GM20431 (cell line): ENCODE results near the gene IFI30.
"Not testable (repeated sequence)": the region's sequence is repeated elsewhere in the genome, so short reads cannot be mapped to it uniquely, and the experiment has no call there.

Source experiments
- in situ Hi-C: fragments of 300-500 bp; cut with MseI, MboI; formaldehyde crosslinking; loops from one replicate; pipeline ENCODE4 v1.15.0; 2020; ENCODE audit warnings: low sequenced_read_pairs; ENCODE audit not compliant: unreplicated experiment

The IFI30 gene

DNA sequence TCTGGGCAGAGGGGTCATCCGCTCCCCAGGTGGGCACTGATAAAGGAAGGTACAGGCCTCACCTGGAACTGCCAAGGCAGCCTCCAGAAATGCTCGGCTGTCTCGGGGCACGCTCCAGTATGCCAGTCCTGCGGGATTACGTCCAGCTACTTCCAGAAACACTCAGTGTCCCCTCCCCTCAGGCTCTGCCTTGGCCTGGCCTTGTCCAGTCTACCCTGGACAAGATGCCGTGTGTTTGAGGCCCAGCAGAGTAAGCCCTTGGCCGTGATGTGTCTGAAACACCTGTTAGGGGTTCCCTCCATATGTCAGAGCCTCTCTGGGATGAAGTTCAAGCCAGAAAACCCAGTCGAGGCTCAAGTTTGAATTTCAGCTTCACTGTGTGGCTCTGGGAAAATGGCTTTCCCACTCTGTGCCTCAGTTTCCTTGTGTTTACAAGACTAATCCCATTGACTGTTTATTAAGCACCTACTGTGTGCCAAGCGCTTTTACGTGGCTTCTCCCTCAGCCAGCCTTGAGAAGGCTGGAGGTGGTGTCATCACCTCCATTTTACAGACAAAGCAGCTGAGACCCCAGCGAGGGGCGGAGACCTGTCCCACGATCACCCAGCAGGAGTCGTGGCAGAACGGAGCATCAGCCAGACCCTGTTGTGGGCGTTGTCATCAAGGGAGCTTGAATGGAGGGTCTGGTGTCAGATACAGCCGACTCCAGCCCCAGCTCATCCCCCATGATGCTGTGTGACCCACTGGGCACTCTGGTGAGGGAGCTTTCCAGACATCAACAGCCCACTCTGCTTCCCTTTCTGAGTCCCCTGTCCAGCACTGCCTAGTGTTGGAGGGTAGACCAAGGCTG, 22.6 kb upstream of the IFI30 start:
- in situ Hi-C loops = no loop called here

GRCh38 chr19:18152442-18152816, 21.2 kb upstream of the IFI30 start:
- in situ Hi-C loops = no loop called here

GRCh38 chr19:18152817-18153555, 20.6 kb upstream of the IFI30 start, which contains the start of gene PIK3R2:
TSS of gene PIK3R2 (plus strand) at chr19:18153163. CDS start at chr19:18155880, 2,717 bp downstream.
- in situ Hi-C loops = no loop called here

GRCh38 chr19:18153556-18154134, 20.0 kb upstream of the IFI30 start:
- in situ Hi-C loops = no loop called here

DNA sequence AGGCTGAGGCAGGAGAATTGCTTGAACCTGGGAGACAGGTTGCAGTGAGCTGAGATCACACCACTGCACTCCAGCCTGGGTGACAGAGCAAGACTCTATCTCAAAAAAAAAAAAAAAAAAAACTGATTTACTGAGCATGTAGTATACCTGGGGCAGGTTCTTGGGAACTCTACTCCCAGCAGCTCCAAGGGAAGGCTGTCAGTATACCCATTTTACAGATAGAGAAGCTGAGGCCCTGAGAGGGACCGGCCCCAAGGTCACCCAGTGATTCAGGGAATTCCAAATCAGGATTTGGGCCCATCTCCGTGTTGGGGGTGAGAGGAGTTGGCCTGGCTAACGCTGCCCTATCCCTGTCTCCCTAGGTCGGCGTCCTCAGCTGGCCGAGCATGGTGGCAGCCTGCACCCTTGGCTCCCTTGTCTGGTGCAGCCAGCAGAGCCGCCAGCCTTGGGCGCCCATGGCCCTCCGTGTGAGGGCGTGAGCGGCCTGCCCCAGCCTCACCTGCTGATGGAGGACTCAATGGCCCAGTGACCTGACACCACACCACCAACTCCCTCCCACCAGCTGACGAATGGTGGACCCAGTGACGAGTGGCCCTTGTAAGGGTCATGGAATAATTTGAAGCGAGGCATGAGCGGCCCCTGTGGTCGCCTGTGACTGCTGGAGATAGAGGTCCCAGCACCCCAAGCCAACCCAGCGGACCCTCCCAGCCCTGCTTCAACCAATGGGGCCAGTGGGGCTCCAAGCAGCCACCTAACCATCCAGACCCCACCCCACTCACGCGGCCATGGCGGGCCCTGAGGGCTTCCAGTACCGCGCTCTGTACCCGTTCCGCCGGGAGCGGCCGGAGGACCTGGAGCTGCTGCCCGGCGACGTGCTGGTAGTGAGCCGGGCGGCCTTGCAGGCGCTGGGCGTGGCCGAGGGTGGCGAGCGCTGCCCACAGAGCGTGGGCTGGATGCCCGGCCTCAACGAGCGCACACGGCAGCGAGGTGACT, 18.2 kb upstream of the IFI30 start:
- in situ Hi-C loops = no loop called here

DNA sequence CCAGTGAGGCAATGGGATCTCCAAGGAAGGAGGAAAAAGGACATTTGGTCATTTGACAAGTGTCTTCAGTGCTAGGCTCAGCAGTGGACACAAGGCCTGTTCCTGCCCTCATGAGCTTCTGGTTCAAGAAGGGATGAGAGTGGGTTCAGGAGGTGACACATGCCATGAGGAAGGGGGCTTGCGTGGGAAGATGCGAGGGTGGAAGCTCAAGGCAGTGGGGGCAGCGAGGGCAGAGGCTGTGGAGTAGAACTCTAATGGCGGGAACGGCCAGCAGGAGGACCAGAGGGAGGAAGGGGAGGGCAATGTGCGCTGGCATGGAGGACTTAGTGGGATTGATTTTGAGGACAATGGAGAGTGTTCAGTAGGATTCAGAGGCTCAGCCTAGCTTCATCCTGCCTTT, 17.3 kb upstream of the IFI30 start:
- in situ Hi-C loops = no loop called here

- in situ Hi-C loops = no loop called here
These were observed 16.7 kb upstream of the IFI30 start for GRCh38 chr19:18156841-18157464.

DNA sequence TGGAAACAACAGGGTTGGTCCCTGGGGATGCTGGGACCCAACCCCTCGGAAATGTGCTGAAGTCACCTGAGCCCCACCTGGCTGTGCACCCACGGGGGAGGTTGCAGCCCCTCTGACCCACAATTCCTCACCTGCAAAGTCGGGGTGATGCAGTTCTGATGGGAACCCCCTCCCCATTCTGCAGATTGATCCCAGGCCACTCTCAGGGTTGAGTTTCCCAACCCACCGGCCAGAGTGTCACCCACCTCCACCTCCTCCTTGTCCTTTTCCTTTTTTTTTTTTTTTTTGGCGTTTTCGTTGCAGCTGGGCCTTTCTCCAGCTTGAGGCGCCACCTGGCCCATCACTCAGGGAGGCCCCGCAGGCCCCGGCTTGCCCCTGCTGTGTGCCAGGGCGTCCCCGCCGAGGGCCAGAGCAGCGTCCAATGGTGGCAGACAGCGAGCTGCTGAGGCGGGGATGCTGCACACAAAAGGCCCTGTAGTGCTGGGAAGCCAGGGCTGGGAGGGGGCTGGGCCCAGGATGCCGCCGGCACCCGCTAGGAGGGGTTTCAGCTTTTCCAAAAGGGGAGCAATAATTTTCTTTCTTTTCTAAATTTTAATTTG, 16.0 kb upstream of the IFI30 start:
- in situ Hi-C loops = no loop called here

GRCh38 chr19:18158467-18158866, 15.1 kb upstream of the IFI30 start:
- in situ Hi-C loops = no loop called here

- in situ Hi-C loops = not testable (repeated sequence)
These were observed 14.5 kb upstream of the IFI30 start for GRCh38 chr19:18159059-18159616.

GRCh38 chr19:18159810-18160209, 13.8 kb upstream of the IFI30 start:
- in situ Hi-C loops = no loop called here

DNA sequence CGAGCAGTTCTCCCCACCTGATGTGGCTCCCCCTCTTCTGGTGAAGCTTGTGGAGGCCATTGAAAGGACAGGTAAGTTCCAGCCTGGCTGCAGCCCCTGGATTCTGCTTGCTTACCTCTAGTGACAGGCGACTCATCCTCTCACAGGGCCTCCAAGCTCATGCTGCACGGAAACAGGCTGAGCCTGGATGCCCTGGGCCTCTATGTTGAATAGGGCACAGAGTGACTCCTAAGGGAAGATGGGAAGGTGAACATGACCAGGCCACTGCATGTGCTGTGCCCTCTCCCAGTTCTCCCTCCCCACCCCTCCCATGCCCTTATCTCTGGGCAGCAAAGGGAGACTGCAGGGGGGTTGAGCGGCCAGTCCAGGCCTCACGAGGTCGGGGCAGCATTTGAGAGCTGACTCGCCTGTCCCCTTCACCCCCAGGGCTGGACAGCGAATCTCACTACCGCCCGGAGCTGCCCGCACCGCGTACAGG, 13.1 kb upstream of the IFI30 start:
- in situ Hi-C loops = no loop called here

DNA sequence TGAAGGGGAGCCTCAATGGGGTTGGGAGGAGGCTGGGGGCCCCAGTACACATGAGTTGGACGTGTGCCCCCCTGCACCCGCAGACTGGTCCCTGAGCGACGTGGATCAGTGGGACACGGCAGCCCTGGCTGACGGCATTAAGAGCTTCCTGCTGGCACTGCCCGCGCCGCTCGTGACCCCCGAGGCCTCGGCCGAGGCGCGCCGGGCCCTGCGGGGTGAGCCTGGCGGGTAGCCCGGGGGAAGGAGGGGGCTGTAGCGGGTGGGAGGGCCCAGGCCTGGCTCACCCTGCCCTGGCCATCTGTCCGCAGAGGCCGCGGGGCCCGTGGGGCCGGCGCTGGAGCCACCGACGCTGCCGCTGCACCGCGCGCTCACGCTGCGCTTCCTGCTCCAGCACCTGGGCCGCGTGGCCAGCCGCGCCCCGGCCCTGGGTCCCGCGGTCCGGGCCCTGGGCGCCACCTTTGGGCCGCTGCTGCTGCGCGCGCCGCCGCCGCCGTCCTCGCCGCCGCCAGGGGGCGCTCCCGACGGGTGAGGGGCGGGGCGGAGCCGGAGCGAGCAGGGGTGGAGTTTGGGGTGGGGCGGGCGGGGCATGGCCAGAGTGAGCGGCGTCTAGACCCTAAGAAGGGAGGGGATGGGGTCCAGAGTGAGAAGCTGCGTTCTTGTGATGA, 12.5 kb upstream of the IFI30 start:
- in situ Hi-C loops = no loop called here

- in situ Hi-C loops = no loop called here
These were observed 12.0 kb upstream of the IFI30 start for GRCh38 chr19:18161636-18162002.

- in situ Hi-C loops = no loop called here
These were observed 9.5 kb upstream of the IFI30 start for GRCh38 chr19:18164072-18164471.

- in situ Hi-C loops = no loop called here
These were observed 7.6 kb upstream of the IFI30 start for GRCh38 chr19:18165794-18166544.

DNA sequence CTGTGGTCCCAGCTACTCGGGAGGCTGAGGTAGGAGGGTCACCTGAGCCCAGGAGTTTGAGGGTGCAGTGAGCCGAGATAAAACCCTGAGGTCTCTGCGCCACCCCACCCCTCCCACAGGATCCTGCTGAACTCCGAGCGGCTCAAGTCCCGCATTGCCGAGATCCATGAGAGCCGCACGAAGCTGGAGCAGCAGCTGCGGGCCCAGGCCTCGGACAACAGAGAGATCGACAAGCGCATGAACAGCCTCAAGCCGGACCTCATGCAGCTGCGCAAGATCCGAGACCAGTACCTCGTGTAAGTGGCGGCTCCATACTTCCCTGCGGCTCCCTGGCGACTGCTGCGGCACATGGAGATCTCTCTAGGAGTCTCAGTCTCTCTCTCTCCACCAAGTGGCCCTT, 6.6 kb upstream of the IFI30 start:
- in situ Hi-C loops = no loop called here
